ENCODE measurements around the gene ATP13A1.

DNA sequence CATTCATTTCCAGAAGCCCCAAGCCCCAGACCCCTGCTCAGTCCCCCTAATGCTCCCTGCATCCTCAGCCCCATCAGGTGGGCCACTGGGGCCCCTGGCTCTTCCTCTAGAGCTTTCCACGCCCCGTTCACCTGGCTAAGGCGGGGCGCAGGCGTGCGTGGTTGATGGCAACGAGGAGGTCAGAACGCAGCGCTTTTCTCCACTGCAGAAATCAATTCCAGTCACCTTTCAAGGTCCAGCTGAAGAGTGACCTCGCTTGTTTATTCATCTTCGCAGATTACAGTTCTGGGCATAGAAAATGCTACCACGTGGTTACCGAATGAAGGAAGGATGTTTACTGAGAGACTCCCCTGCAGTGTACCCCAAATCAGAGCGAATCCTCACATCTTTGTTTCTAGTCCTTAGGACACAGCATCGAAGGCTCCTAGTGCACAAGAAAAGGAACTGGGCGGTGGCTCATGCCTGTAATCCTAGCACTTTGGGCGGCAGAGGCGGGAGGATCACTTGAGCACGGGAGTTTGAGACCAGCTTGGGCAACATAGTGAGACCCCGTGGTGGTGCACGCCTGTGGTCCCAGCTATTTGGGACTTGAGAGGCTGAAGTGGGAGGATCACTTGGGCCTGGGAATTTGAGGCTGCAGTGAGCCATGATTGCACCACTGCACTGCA is 44.2 kb downstream of the ATP13A1 start:
- TF ChIP-seq TAF1 (IDR thresholded peaks at IDR 0.05; ENCODE audit: low read depth, low read length): no peak
- no peak for TF ChIP-seq POLR2A (IDR thresholded peaks at IDR 0.05; ENCODE audit: low read depth, low read length)
- TF ChIP-seq POLR2AphosphoS5 (IDR thresholded peaks at IDR 0.05; ENCODE audit: low read depth, low read length): no peak
- no peak for TF ChIP-seq SPI1 (IDR thresholded peaks at IDR 0.05; ENCODE audit: low read depth, low read length)
